ENCODE measurements around the gene TOB1.

Gene TOB1

DNA sequence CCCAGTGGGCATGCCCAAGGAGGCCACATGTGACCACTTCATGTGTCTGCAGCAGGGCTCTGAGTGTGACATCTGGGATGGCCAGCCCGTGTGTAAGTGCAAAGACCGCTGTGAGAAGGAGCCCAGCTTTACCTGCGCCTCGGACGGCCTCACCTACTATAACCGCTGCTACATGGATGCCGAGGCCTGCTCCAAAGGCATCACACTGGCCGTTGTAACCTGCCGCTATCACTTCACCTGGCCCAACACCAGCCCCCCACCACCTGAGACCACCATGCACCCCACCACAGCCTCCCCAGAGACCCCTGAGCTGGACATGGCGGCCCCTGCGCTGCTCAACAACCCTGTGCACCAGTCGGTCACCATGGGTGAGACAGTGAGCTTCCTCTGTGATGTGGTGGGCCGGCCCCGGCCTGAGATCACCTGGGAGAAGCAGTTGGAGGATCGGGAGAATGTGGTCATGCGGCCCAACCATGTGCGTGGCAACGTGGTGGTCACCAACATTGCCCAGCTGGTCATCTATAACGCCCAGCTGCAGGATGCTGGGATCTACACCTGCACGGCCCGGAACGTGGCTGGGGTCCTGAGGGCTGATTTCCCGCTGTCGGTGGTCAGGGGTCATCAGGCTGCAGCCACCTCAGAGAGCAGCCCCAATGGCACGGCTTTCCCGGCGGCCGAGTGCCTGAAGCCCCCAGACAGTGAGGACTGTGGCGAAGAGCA is 26.4 kb downstream of the TOB1 start:
- no peaks in the 10 kb centered on the region for H3K9me3 ChIP-seq (ENCODE audit: control insufficient read depth, low read length)
- DNase-seq, result no peak
- no peak overlapping the region for H3K27ac ChIP-seq (ENCODE audit: insufficient read depth, low read length, poor library complexity, severe bottlenecking)
- no peaks in the 10 kb centered on the region for H3K27me3 ChIP-seq (replicated peaks; ENCODE audit: control insufficient read depth, insufficient read depth, low read length, poor library complexity, severe bottlenecking)
- H3K4me1 ChIP-seq (ENCODE audit: control insufficient read depth, insufficient read depth, low read length, poor library complexity, severe bottlenecking), result no peaks in the 10 kb centered on the region
- H3K36me3 ChIP-seq (ENCODE audit: control insufficient read depth, insufficient read depth, low read length), result no peaks in the 10 kb centered on the region
- no peak overlapping the region for H3K4me3 ChIP-seq (ENCODE audit: insufficient read depth, low read depth, low read length, poor library complexity, severe bottlenecking)

- Histone ChIP-seq H3K4me3 (ENCODE audit: insufficient read depth, low read depth, low read length, poor library complexity, severe bottlenecking) (no peak overlapping the region), H3K4me1 (ENCODE audit: control insufficient read depth, insufficient read depth, low read length, poor library complexity, severe bottlenecking) (no peaks in the 10 kb centered on the region), H3K9me3 (ENCODE audit: control insufficient read depth, low read length) (no peaks in the 10 kb centered on the region), H3K27ac (ENCODE audit: insufficient read depth, low read length, poor library complexity, severe bottlenecking) (no peak overlapping the region), H3K27me3 (replicated peaks; ENCODE audit: control insufficient read depth, insufficient read depth, low read length, poor library complexity, severe bottlenecking) (peaks cover 2% of the 10 kb centered on the region), H3K36me3 (ENCODE audit: control insufficient read depth, insufficient read depth, low read length) (no peaks in the 10 kb centered on the region)
- DNase-seq, result no peak
Measured at GRCh38 chr17:50837980-50838954, 27.9 kb downstream of the TOB1 start.

DNA sequence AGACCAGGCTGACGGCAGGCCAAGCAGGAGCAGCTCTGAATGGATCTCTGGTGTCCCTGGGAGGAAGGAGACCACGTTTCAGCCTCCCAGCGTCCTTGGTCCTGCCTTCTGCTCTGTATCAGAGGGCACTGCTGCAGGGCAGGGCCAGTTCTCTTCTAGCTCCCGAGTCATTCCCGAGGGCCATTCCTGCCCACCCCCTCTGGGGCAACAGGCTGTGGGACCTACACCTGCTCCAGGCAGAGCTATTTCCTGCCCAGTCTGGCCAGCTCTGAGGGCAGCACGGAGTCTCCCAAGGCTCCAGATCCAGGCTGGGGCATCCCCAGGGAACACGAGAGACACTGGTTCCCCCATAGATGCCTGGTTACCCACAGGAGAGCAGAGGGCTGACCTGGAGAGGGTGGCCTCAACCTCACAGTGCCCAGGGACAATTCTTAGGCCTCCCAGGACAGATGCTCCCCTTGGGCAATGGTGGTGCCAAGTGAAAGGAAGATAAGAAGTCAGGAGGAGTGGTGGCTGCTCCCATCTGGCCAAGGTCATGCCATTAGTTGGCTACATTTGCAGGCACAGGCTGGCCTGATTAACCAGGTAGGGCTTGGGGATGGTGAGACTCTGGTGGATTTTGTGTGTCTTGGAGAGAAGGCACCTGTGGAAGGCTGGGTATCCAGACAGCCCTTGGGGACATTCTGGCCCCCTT is 28.7 kb downstream of the TOB1 start:
- no peak for DNase-seq
- Histone ChIP-seq H3K9me3 (ENCODE audit: control insufficient read depth, low read length) (no peaks in the 10 kb centered on the region), H3K27me3 (replicated peaks; ENCODE audit: control insufficient read depth, insufficient read depth, low read length, poor library complexity, severe bottlenecking) (peaks cover 2% of the 10 kb centered on the region), H3K4me3 (ENCODE audit: insufficient read depth, low read depth, low read length, poor library complexity, severe bottlenecking) (no peak overlapping the region), H3K4me1 (ENCODE audit: control insufficient read depth, insufficient read depth, low read length, poor library complexity, severe bottlenecking) (no peaks in the 10 kb centered on the region), H3K27ac (ENCODE audit: insufficient read depth, low read length, poor library complexity, severe bottlenecking) (no peak overlapping the region), H3K36me3 (ENCODE audit: control insufficient read depth, insufficient read depth, low read length) (no peaks in the 10 kb centered on the region)

- no peak overlapping the region for H3K4me3 ChIP-seq (ENCODE audit: insufficient read depth, low read depth, low read length, poor library complexity, severe bottlenecking)
- no peak for DNase-seq
- no peaks in the 10 kb centered on the region for H3K36me3 ChIP-seq (ENCODE audit: control insufficient read depth, insufficient read depth, low read length)
- peaks cover 2% of the 10 kb centered on the region for H3K27me3 ChIP-seq (replicated peaks; ENCODE audit: control insufficient read depth, insufficient read depth, low read length, poor library complexity, severe bottlenecking)
- H3K4me1 ChIP-seq (ENCODE audit: control insufficient read depth, insufficient read depth, low read length, poor library complexity, severe bottlenecking), result no peaks in the 10 kb centered on the region
- no peaks in the 10 kb centered on the region for H3K9me3 ChIP-seq (ENCODE audit: control insufficient read depth, low read length)
- no peak overlapping the region for H3K27ac ChIP-seq (ENCODE audit: insufficient read depth, low read length, poor library complexity, severe bottlenecking)
Measured at GRCh38 chr17:50836826-50837225, 29.3 kb downstream of the TOB1 start.

GRCh38 chr17:50835301-50836234 is 30.6 kb downstream of the TOB1 start, which contains the start of gene WFIKKN2:
Gene WFIKKN2 (plus strand): TSS chr17:50835586. CDS start chr17:50835938, 352 bp downstream.
- Histone ChIP-seq H3K27ac (ENCODE audit: insufficient read depth, low read length, poor library complexity, severe bottlenecking) (no peak within 1 kb of the TSS), H3K27me3 (replicated peaks; ENCODE audit: control insufficient read depth, insufficient read depth, low read length, poor library complexity, severe bottlenecking) (peaks cover 2% of the 10 kb centered on the region), H3K4me1 (ENCODE audit: control insufficient read depth, insufficient read depth, low read length, poor library complexity, severe bottlenecking) (no peaks in the 10 kb centered on the region), H3K4me3 (ENCODE audit: insufficient read depth, low read depth, low read length, poor library complexity, severe bottlenecking) (no peak within 1 kb of the TSS), H3K9me3 (ENCODE audit: control insufficient read depth, low read length) (no peaks in the 10 kb centered on the region), H3K36me3 (ENCODE audit: control insufficient read depth, insufficient read depth, low read length) (no peaks in the 10 kb centered on the region)
- no peak for DNase-seq

- no peak overlapping the region for H3K27ac ChIP-seq (ENCODE audit: insufficient read depth, low read length, poor library complexity, severe bottlenecking)
- H3K4me1 ChIP-seq (ENCODE audit: control insufficient read depth, insufficient read depth, low read length, poor library complexity, severe bottlenecking), result no peaks in the 10 kb centered on the region
- no peaks in the 10 kb centered on the region for H3K9me3 ChIP-seq (ENCODE audit: control insufficient read depth, low read length)
- H3K36me3 ChIP-seq (ENCODE audit: control insufficient read depth, insufficient read depth, low read length), result no peaks in the 10 kb centered on the region
- no peak for DNase-seq
- H3K4me3 ChIP-seq (ENCODE audit: insufficient read depth, low read depth, low read length, poor library complexity, severe bottlenecking), result no peak overlapping the region
- peaks cover 2% of the 10 kb centered on the region for H3K27me3 ChIP-seq (replicated peaks; ENCODE audit: control insufficient read depth, insufficient read depth, low read length, poor library complexity, severe bottlenecking)
Measured at GRCh38 chr17:50834429-50835300, 31.5 kb downstream of the TOB1 start.

DNA sequence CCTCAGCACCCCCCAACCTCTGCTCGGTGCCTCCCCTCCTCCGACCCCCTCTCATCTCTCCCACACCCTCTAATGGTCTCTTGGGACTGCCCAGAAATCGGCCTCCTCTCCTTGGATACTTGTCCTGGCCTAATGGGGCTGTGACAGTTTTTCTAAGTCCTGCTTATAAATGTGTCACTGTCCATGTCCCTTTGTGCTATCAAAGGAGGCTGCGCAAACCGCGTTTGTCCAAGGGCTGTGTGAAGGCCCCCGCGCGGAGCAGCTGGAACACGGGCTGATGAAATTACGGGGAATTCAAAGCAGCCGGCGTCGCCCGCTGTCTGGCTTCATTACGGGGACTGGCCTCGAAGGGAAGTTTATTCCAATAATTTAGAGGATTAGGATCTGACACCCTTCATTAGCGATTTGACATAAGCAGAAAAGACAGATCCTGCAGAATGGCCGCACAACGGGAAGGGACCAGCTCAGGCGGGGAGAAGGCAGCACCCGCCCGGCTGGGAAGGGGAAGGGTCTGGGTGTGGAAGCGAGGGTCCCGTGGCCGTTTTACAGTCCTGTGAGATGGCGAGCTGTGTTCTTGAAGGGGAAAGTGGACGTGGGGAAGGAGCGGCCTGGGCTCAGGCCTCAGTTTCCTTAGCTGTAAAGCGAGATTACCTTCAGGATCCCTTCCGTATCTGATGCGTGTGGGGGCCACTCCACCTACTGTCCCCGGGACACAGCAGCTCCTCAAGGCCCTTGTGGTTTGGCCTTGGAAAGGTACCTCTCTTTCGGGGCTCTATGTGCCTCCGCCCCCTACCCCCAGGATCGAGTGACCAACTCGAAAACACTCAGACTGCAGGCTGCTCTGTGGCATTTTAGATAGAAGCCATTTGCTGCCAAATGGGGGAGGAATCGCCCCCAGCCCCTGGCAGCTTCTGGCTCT is 32.4 kb downstream of the TOB1 start:
- Histone ChIP-seq H3K36me3 (ENCODE audit: control insufficient read depth, insufficient read depth, low read length) (no peaks in the 10 kb centered on the region), H3K4me1 (ENCODE audit: control insufficient read depth, insufficient read depth, low read length, poor library complexity, severe bottlenecking) (no peaks in the 10 kb centered on the region), H3K27ac (ENCODE audit: insufficient read depth, low read length, poor library complexity, severe bottlenecking) (no peak overlapping the region), H3K27me3 (replicated peaks; ENCODE audit: control insufficient read depth, insufficient read depth, low read length, poor library complexity, severe bottlenecking) (peaks cover 2% of the 10 kb centered on the region), H3K4me3 (ENCODE audit: insufficient read depth, low read depth, low read length, poor library complexity, severe bottlenecking) (no peak overlapping the region), H3K9me3 (ENCODE audit: control insufficient read depth, low read length) (no peaks in the 10 kb centered on the region)
- DNase-seq, result no peak

GRCh38 chr17:50832864-50833381 is 33.2 kb downstream of the TOB1 start:
- Histone ChIP-seq H3K27ac (ENCODE audit: insufficient read depth, low read length, poor library complexity, severe bottlenecking) (no peak overlapping the region), H3K27me3 (replicated peaks; ENCODE audit: control insufficient read depth, insufficient read depth, low read length, poor library complexity, severe bottlenecking) (peaks cover 2% of the 10 kb centered on the region)

More at GRCh38 chr17:50832864-50833381, 33.2 kb downstream of the TOB1 start:
- Histone ChIP-seq H3K4me1 (ENCODE audit: control insufficient read depth, insufficient read depth, low read length, poor library complexity, severe bottlenecking) (no peaks in the 10 kb centered on the region), H3K36me3 (ENCODE audit: control insufficient read depth, insufficient read depth, low read length) (no peaks in the 10 kb centered on the region), H3K4me3 (ENCODE audit: insufficient read depth, low read depth, low read length, poor library complexity, severe bottlenecking) (no peak overlapping the region), H3K9me3 (ENCODE audit: control insufficient read depth, low read length) (no peaks in the 10 kb centered on the region)
- DNase-seq, result no peak
